ENCODE measurements around the gene CYB5D1.

DNA sequence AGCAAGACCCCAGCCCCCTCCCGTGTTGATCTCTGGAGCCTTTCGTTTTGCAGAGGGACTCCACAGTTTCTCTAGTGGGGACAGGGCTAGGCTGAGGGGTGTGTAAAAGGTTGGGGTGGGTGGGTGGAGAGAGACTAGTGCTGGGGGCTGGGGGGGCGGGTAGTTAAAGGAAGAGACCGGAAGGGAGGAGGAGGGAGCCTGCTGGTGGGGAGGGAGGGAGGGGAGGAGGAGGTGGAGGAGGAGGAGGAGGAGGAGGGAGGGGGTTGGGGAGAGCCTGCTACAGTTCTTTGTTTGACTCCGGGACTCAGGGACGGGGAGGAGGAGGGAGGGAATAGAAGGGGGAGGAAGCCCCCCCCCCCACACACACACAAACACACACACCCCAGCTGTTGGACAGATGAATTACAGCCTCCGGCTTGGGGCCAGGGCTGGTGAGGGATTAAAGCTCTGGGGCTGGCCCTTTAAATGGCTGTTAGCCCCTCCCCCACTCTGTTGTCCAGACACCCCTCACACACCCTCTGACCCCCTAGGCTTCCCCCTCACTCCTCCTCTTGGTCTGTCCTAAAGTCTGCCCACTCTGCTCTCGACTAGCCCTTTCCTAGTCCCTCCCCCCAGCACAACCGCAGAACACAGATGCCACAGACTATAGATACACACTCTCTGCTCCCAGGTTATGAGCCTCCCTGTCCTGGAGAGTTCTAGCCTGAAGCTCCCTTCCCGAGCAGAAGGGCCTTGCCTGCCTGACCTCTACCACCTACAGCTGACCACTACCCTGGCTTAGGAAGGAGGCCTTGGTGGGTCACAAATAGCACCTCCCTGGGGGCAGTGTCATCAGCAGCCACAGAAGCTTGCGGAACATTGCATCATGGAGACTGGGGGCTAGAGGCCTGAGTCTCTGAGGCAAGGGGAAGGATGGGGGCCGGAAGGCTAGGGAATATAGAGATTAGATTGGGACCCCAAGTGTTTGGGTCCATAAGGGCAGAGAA, 19.4 kb upstream of the CYB5D1 start:
- TF ChIP-seq, protein P1, sequence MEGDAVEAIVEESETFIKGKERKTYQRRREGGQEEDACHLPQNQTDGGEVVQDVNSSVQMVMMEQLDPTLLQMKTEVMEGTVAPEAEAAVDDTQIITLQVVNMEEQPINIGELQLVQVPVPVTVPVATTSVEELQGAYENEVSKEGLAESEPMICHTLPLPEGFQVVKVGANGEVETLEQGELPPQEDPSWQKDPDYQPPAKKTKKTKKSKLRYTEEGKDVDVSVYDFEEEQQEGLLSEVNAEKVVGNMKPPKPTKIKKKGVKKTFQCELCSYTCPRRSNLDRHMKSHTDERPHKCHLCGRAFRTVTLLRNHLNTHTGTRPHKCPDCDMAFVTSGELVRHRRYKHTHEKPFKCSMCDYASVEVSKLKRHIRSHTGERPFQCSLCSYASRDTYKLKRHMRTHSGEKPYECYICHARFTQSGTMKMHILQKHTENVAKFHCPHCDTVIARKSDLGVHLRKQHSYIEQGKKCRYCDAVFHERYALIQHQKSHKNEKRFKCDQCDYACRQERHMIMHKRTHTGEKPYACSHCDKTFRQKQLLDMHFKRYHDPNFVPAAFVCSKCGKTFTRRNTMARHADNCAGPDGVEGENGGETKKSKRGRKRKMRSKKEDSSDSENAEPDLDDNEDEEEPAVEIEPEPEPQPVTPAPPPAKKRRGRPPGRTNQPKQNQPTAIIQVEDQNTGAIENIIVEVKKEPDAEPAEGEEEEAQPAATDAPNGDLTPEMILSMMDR (IDR thresholded peaks at IDR 0.05), result no peak
- TF ChIP-seq EP300 (IDR thresholded peaks at IDR 0.05) (no peak), POLR2A (IDR thresholded peaks at IDR 0.05) (no peak), POLR2AphosphoS5 (IDR thresholded peaks at IDR 0.05) (peak in 1 of 2 donors; percentile 6)

All from upper lobe of left lung (tissue), 4 donors.